ENCODE data around the gene CANX.

DNA sequence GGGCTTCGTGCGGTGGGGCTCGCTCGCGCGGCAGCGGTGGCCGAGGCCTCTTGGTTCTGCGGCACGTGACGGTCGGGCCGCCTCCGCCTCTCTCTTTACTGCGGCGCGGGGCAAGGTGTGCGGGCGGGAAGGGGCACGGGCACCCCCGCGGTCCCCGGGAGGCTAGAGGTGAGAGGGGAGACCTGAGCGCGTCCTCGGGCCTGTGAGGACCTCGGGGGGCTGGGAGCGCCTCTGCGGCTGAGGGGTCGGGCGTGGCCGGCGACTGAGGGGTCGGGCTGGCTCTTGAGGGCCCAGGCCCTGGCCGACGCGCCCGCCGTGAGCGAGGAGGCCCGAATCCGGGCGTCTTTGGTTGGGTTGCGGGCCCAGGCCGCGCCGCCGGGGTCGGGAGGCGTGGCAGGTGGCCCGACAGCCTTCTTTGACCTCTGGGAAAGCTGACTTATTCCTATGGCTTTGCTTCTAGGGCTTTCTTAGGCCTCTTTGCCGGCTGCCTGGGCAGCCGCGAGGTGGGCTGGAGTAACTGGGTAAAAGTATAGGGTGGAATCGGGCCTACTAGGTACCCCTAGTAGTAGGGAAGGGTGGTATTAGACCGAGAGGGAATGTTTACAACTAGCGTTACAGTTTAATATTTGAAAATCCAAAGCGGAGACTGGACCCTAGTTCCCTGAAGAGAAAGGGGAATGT is at the start of gene CANX:
- no peak for TF ChIP-seq CREM (IDR thresholded peaks at IDR 0.05; ENCODE audit: low read depth)
- TF ChIP-seq NR3C1 (CRISPR knock-in tag; IDR thresholded peaks at IDR 0.05) = peak; percentile 73; the same call in 1 of the 2 replicates
- TF ChIP-seq ZNF785 (CRISPR knock-in tag; IDR thresholded peaks at IDR 0.05) = no peak
- TF ChIP-seq, protein P1, sequence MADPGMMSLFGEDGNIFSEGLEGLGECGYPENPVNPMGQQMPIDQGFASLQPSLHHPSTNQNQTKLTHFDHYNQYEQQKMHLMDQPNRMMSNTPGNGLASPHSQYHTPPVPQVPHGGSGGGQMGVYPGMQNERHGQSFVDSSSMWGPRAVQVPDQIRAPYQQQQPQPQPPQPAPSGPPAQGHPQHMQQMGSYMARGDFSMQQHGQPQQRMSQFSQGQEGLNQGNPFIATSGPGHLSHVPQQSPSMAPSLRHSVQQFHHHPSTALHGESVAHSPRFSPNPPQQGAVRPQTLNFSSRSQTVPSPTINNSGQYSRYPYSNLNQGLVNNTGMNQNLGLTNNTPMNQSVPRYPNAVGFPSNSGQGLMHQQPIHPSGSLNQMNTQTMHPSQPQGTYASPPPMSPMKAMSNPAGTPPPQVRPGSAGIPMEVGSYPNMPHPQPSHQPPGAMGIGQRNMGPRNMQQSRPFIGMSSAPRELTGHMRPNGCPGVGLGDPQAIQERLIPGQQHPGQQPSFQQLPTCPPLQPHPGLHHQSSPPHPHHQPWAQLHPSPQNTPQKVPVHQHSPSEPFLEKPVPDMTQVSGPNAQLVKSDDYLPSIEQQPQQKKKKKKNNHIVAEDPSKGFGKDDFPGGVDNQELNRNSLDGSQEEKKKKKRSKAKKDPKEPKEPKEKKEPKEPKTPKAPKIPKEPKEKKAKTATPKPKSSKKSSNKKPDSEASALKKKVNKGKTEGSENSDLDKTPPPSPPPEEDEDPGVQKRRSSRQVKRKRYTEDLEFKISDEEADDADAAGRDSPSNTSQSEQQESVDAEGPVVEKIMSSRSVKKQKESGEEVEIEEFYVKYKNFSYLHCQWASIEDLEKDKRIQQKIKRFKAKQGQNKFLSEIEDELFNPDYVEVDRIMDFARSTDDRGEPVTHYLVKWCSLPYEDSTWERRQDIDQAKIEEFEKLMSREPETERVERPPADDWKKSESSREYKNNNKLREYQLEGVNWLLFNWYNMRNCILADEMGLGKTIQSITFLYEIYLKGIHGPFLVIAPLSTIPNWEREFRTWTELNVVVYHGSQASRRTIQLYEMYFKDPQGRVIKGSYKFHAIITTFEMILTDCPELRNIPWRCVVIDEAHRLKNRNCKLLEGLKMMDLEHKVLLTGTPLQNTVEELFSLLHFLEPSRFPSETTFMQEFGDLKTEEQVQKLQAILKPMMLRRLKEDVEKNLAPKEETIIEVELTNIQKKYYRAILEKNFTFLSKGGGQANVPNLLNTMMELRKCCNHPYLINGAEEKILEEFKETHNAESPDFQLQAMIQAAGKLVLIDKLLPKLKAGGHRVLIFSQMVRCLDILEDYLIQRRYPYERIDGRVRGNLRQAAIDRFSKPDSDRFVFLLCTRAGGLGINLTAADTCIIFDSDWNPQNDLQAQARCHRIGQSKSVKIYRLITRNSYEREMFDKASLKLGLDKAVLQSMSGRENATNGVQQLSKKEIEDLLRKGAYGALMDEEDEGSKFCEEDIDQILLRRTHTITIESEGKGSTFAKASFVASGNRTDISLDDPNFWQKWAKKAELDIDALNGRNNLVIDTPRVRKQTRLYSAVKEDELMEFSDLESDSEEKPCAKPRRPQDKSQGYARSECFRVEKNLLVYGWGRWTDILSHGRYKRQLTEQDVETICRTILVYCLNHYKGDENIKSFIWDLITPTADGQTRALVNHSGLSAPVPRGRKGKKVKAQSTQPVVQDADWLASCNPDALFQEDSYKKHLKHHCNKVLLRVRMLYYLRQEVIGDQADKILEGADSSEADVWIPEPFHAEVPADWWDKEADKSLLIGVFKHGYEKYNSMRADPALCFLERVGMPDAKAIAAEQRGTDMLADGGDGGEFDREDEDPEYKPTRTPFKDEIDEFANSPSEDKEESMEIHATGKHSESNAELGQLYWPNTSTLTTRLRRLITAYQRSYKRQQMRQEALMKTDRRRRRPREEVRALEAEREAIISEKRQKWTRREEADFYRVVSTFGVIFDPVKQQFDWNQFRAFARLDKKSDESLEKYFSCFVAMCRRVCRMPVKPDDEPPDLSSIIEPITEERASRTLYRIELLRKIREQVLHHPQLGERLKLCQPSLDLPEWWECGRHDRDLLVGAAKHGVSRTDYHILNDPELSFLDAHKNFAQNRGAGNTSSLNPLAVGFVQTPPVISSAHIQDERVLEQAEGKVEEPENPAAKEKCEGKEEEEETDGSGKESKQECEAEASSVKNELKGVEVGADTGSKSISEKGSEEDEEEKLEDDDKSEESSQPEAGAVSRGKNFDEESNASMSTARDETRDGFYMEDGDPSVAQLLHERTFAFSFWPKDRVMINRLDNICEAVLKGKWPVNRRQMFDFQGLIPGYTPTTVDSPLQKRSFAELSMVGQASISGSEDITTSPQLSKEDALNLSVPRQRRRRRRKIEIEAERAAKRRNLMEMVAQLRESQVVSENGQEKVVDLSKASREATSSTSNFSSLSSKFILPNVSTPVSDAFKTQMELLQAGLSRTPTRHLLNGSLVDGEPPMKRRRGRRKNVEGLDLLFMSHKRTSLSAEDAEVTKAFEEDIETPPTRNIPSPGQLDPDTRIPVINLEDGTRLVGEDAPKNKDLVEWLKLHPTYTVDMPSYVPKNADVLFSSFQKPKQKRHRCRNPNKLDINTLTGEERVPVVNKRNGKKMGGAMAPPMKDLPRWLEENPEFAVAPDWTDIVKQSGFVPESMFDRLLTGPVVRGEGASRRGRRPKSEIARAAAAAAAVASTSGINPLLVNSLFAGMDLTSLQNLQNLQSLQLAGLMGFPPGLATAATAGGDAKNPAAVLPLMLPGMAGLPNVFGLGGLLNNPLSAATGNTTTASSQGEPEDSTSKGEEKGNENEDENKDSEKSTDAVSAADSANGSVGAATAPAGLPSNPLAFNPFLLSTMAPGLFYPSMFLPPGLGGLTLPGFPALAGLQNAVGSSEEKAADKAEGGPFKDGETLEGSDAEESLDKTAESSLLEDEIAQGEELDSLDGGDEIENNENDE (IDR thresholded peaks at IDR 0.05; ENCODE audit: low read depth, low read length) = no peak
- no peak; the same call in 1 of the 2 replicates for TF ChIP-seq TOE1 (IDR thresholded peaks at IDR 0.05; ENCODE audit: borderline replicate concordance)
- TF ChIP-seq TOE1 (CRISPR knock-in tag; IDR thresholded peaks at IDR 0.05; ENCODE audit: borderline replicate concordance, low read depth) = no peak
- TF ChIP-seq BRF1 (IDR thresholded peaks at IDR 0.05; ENCODE audit: borderline replicate concordance, extremely low read depth, insufficient read length) = no peak
- TF ChIP-seq, protein P2, sequence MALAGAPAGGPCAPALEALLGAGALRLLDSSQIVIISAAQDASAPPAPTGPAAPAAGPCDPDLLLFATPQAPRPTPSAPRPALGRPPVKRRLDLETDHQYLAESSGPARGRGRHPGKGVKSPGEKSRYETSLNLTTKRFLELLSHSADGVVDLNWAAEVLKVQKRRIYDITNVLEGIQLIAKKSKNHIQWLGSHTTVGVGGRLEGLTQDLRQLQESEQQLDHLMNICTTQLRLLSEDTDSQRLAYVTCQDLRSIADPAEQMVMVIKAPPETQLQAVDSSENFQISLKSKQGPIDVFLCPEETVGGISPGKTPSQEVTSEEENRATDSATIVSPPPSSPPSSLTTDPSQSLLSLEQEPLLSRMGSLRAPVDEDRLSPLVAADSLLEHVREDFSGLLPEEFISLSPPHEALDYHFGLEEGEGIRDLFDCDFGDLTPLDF (CRISPR knock-in tag; IDR thresholded peaks at IDR 0.05) = peak; percentile 94; the same call in 1 of the 2 replicates
- TF ChIP-seq ZSCAN29 (IDR thresholded peaks at IDR 0.05) = no peak
- TF ChIP-seq, protein P3, sequence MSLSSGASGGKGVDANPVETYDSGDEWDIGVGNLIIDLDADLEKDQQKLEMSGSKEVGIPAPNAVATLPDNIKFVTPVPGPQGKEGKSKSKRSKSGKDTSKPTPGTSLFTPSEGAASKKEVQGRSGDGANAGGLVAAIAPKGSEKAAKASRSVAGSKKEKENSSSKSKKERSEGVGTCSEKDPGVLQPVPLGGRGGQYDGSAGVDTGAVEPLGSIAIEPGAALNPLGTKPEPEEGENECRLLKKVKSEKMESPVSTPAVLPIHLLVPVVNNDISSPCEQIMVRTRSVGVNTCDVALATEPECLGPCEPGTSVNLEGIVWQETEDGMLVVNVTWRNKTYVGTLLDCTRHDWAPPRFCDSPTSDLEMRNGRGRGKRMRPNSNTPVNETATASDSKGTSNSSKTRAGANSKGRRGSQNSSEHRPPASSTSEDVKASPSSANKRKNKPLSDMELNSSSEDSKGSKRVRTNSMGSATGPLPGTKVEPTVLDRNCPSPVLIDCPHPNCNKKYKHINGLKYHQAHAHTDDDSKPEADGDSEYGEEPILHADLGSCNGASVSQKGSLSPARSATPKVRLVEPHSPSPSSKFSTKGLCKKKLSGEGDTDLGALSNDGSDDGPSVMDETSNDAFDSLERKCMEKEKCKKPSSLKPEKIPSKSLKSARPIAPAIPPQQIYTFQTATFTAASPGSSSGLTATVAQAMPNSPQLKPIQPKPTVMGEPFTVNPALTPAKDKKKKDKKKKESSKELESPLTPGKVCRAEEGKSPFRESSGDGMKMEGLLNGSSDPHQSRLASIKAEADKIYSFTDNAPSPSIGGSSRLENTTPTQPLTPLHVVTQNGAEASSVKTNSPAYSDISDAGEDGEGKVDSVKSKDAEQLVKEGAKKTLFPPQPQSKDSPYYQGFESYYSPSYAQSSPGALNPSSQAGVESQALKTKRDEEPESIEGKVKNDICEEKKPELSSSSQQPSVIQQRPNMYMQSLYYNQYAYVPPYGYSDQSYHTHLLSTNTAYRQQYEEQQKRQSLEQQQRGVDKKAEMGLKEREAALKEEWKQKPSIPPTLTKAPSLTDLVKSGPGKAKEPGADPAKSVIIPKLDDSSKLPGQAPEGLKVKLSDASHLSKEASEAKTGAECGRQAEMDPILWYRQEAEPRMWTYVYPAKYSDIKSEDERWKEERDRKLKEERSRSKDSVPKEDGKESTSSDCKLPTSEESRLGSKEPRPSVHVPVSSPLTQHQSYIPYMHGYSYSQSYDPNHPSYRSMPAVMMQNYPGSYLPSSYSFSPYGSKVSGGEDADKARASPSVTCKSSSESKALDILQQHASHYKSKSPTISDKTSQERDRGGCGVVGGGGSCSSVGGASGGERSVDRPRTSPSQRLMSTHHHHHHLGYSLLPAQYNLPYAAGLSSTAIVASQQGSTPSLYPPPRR (CRISPR knock-in tag; IDR thresholded peaks at IDR 0.05; ENCODE audit: borderline replicate concordance) = no peak
- peak; percentile 86 for TF ChIP-seq POLR2A (conservative IDR thresholded peaks at IDR 0.05)
- TF ChIP-seq EZH2 (IDR thresholded peaks at IDR 0.05; ENCODE audit: borderline replicate concordance, low read depth, low read length) = no peak
- no peak; a peak in 1 of 4 replicates for TF ChIP-seq FOXK2 (conservative IDR thresholded peaks at IDR 0.05 in 1 of 2, IDR thresholded peaks at IDR 0.05 in 1 of 2; ENCODE audit: low read depth in 2 of 2)
- TF ChIP-seq POLR2AphosphoS5 (IDR thresholded peaks at IDR 0.05; ENCODE audit: control insufficient read depth, insufficient read depth, low read depth, low read length) = peak; percentile 80
- peak; percentile 90; the same call in 1 of the 2 replicates for TF ChIP-seq ZNF232 (CRISPR knock-in tag; IDR thresholded peaks at IDR 0.05)
